AG08396 (cell line): ENCODE results near the gene SEPHS1.
"Not testable (repeated sequence)": the region's sequence is repeated elsewhere in the genome, so short reads cannot be mapped to it uniquely, and the experiment has no call there.

Experiments used
- DNase-seq: peaks from one replicate; pipeline ENCODE4 v3.0.0; 2012; ENCODE audit warnings: low spot score, mixed read lengths

Gene SEPHS1

GRCh38 chr10:13360587-13360986 lies 12.5 kb upstream of the SEPHS1 start:
- no peak for DNase-seq

- no peak for DNase-seq
These were observed 8.3 kb upstream of the SEPHS1 start for GRCh38 chr10:13356392-13356791.

- DNase-seq = no peak
These were observed 6.7 kb upstream of the SEPHS1 start for GRCh38 chr10:13354783-13355182.

GRCh38 chr10:13352519-13352918 lies 4.4 kb upstream of the SEPHS1 start:
- no peak for DNase-seq

GRCh38 chr10:13351340-13351915 lies 3.3 kb upstream of the SEPHS1 start:
- DNase-seq = no peak

GRCh38 chr10:13349463-13350274 lies 1.6 kb upstream of the SEPHS1 start:
- DNase-seq = peak; percentile 74

GRCh38 chr10:13347500-13348156 lies 465 bp downstream of the SEPHS1 start:
- peak; percentile 85 for DNase-seq

GRCh38 chr10:13347043-13347499 lies 1.0 kb downstream of the SEPHS1 start:
- DNase-seq = no peak

- DNase-seq = peak; percentile 51
These were observed 1.6 kb downstream of the SEPHS1 start for GRCh38 chr10:13346283-13347042.

- DNase-seq = no peak
These were observed 7.3 kb downstream of the SEPHS1 start for GRCh38 chr10:13340626-13341376.

GRCh38 chr10:13340068-13340467 lies 8.0 kb downstream of the SEPHS1 start:
- no peak for DNase-seq

GRCh38 chr10:13338390-13339110 lies 9.5 kb downstream of the SEPHS1 start:
- no peak for DNase-seq

- DNase-seq = no peak
These were observed 10.3 kb downstream of the SEPHS1 start for GRCh38 chr10:13337827-13338196.

GRCh38 chr10:13337128-13337826 lies 10.8 kb downstream of the SEPHS1 start:
- no peak for DNase-seq

GRCh38 chr10:13335881-13336280 lies 12.2 kb downstream of the SEPHS1 start:
- DNase-seq = no peak

GRCh38 chr10:13334556-13334955 lies 13.5 kb downstream of the SEPHS1 start:
- no peak for DNase-seq

GRCh38 chr10:13331646-13332045 lies 16.4 kb downstream of the SEPHS1 start:
- no peak for DNase-seq

GRCh38 chr10:13330980-13331379 lies 17.1 kb downstream of the SEPHS1 start:
- not testable (repeated sequence) for DNase-seq

- DNase-seq = no peak
These were observed 18.5 kb downstream of the SEPHS1 start for GRCh38 chr10:13329565-13329964.

- no peak for DNase-seq
These were observed 19.5 kb downstream of the SEPHS1 start for GRCh38 chr10:13328613-13329012.
